HG03060 (cell line): Measurements from ENCODE around the gene PHLPP1.
"Not testable (repeated sequence)": the region's sequence is repeated elsewhere in the genome, so short reads cannot be mapped to it uniquely, and the experiment has no call there.

ENCODE experiments used
- ATAC-seq: cut with Tn5 transposase; IDR thresholded peaks from one replicate; pipeline ENCODE4 v1.9.1; 2021; ENCODE audit warnings: low read depth, moderate number of reproducible peaks; ENCODE audit not compliant: unreplicated experiment

PHLPP1 gene

DNA sequence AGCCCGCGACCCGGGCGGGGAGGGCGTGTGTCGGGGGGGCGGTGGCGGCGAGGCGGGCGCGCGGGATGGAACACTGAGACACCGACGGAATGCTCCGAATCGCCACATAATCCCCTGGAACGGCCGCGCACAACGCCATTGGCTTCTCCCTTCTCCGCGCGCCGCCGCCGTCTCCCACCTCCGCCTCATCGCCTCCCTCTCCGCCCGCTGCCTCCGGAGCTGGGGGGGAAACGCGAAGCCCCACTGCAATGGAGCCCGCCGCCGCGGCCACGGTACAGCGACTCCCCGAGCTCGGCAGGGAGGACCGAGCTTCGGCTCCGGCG lies at the start of gene PHLPP1:
PHLPP1 (plus strand) TSS at position 106 of the 323 bp plus-strand sequence; CDS start at position 249, 143 bp downstream.
- ATAC-seq = no peak

- no peak for ATAC-seq
These were observed 46.1 kb upstream of the PHLPP1 start for GRCh38 chr18:62669225-62669624.

GRCh38 chr18:62670573-62670972 lies 44.8 kb upstream of the PHLPP1 start:
- no peak for ATAC-seq

DNA sequence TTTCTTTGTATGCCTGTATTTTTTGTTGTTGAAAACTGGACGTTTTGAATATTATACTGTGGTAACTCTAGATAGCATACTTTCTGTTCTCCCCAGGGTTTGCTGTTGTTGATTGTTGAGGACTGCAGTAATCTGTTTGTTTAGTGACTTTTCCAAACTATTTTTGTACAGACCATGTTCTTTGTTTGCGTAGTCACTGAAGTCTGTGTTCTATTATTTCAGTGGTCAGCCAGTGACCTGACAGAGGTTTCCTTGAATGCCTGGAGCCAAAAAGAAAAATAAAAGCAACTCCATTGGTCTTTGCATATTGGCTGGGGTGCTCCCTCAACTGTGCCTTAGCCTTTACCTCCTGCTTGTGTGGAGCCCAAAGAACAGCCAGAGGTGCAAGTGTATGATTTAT lies 42.7 kb upstream of the PHLPP1 start:
- ATAC-seq = no peak

GRCh38 chr18:62678847-62679485 lies 36.4 kb upstream of the PHLPP1 start:
- no peak for ATAC-seq

GRCh38 chr18:62682371-62682770 lies 33.0 kb upstream of the PHLPP1 start:
- no peak for ATAC-seq

GRCh38 chr18:62683935-62684334 lies 31.4 kb upstream of the PHLPP1 start:
- ATAC-seq = no peak

DNA sequence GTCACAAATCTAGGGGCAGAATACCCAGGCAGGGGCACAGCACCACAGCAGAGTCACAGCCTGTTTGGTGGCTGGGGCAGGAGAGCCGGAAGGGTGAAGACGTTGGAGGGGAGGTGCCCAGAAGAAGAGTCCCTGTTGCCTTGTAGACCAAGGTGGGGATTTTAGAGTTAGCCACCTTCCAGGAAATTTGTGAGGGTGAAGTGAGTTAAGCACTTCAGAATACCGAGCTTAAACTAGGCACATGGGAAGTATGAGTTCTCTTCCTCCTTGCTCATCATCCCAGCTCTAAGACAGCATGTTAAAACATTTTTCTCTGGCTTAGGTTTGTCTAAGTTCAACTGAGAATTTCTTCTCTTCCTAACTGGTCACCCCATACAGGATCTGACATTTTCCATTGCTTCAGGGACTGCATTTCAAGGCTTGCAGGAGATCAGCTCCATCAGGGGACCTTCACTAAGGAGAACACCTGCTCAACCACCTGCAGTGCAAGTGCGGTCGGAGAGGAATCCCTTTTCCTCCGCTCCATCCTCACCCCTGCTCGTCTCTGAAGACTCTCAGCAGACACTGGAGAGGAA lies 26.5 kb upstream of the PHLPP1 start:
- ATAC-seq = no peak

GRCh38 chr18:62690236-62690815 lies 25.0 kb upstream of the PHLPP1 start:
- ATAC-seq = no peak

GRCh38 chr18:62693659-62694058 lies 21.7 kb upstream of the PHLPP1 start:
- ATAC-seq = no peak

- no peak for ATAC-seq
These were observed 17.7 kb upstream of the PHLPP1 start for GRCh38 chr18:62697636-62698035.

GRCh38 chr18:62702259-62702658 lies 13.1 kb upstream of the PHLPP1 start:
- ATAC-seq = no peak

GRCh38 chr18:62706879-62707278 lies 8.5 kb upstream of the PHLPP1 start:
- not testable (repeated sequence) for ATAC-seq

DNA sequence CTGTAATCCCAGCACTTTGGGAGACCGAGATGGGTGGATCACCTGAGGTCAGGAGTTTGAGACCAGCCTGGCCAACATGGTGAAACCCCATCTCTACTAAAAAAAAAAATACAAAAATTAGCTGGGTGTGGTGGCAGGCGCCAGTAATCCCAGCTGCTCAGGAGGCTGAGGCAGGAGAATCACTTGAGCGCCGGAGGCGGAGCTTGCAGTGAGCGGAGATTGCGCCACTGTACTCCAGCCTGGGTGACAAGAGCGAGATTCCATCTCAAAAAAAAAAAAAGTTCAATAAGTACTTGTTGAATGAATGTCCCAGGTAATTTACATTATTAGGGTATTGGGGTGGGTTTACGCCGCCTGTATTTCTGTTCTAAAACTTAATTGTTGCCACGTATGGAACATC lies 5.4 kb upstream of the PHLPP1 start:
- not testable (repeated sequence) for ATAC-seq

GRCh38 chr18:62710417-62710816 lies 4.9 kb upstream of the PHLPP1 start:
- no peak for ATAC-seq

GRCh38 chr18:62711781-62712180 lies 3.6 kb upstream of the PHLPP1 start:
- no peak for ATAC-seq

GRCh38 chr18:62713651-62714247 lies 1.6 kb upstream of the PHLPP1 start:
- ATAC-seq = no peak

- peak; percentile 69 for ATAC-seq
These were observed 488 bp upstream of the PHLPP1 start for GRCh38 chr18:62714671-62715435.

DNA sequence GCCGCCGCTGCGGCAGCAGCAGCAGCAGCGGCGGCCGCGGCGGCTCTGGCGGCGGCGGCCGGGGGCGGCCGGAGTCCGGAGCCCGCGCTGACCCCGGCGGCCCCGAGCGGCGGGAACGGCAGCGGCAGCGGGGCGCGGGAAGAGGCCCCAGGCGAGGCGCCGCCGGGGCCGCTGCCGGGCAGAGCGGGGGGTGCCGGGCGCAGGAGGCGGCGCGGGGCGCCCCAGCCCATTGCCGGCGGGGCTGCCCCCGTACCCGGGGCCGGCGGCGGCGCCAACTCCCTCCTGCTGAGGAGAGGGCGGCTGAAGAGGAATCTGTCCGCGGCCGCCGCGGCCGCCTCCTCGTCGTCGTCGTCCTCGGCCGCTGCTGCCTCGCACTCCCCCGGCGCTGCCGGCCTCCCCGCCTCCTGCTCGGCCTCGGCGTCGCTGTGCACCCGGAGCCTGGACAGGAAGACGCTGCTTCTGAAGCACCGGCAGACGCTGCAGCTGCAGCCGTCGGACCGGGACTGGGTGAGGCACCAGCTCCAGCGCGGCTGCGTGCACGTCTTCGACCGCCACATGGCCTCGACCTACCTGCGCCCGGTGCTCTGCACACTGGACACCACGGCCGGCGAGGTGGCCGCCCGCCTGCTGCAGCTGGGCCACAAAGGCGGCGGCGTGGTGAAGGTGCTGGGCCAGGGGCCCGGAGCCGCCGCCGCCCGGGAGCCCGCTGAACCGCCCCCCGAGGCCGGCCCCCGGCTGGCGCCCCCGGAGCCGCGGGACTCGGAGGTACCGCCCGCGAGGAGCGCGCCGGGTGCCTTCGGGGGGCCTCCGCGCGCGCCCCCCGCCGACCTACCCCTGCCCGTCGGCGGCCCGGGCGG lies 646 bp downstream of the PHLPP1 start:
- no peak for ATAC-seq

DNA sequence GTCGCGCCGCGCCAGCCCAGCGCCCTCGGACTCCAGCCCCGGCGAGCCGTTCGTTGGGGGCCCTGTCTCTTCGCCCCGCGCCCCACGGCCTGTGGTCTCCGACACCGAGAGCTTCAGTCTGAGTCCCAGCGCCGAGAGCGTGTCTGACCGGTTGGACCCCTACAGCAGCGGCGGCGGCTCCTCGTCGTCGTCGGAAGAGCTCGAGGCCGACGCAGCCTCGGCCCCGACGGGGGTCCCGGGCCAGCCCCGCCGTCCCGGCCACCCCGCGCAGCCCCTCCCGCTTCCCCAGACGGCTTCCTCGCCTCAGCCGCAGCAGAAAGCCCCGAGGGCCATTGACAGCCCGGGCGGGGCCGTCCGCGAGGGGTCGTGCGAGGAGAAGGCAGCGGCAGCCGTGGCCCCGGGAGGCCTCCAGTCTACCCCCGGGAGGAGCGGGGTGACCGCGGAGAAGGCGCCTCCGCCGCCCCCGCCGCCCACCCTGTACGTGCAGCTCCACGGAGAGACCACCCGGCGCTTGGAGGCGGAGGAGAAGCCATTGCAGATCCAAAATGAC lies 1.4 kb downstream of the PHLPP1 start:
- no peak for ATAC-seq
